H9 (cell line): Measurements from ENCODE around the gene GPR137. TPM values are rescaled to one million over a fixed set of nuclear protein-coding genes. Genes with fewer than 3 reads are reported as not detected.

Source experiments
- DNase-seq: peaks from one replicate; pipeline ENCODE4 v3.0.0-alpha.2; 2017
- H2AFZ ChIP-seq: one replicate; pipeline ENCODE4 v1.6.1; 2013; ENCODE audit warnings: mild to moderate bottlenecking, low read length, control low read depth, moderate library complexity
- H2AK5ac ChIP-seq: 2 replicates; pipeline ENCODE4 v1.6.1; 2013; ENCODE audit warnings: low read length, control low read depth, mixed read lengths; ENCODE audit not compliant: insufficient read length
- H2BK120ac ChIP-seq: one replicate; pipeline ENCODE4 v1.6.1; 2013; ENCODE audit warnings: low read depth, mild to moderate bottlenecking, low read length, control low read depth, inconsistent platforms; ENCODE audit not compliant: poor library complexity, severe bottlenecking
- H2BK12ac ChIP-seq: 2 replicates; pipeline ENCODE4 v1.6.1; 2013; ENCODE audit warnings: low read length, control low read depth, mixed read lengths, low read depth; ENCODE audit not compliant: insufficient read length
- H2BK15ac ChIP-seq: 2 replicates; pipeline ENCODE4 v1.6.1; 2013; ENCODE audit warnings: low read depth, low read length, control low read depth
- H2BK20ac ChIP-seq: one replicate; pipeline ENCODE4 v1.6.1; 2013; ENCODE audit warnings: low read depth, mild to moderate bottlenecking, low read length, control low read depth, inconsistent platforms; ENCODE audit not compliant: poor library complexity, severe bottlenecking
- H2BK5ac ChIP-seq: 2 replicates; pipeline ENCODE4 v1.6.1; 2013; ENCODE audit warnings: low read length, control low read depth, mixed read lengths; ENCODE audit not compliant: insufficient read length
- H3K14ac ChIP-seq: 2 replicates; pipeline ENCODE4 v1.6.1; 2013; ENCODE audit warnings: low read length, control low read depth; ENCODE audit not compliant: insufficient read depth
- H3K18ac ChIP-seq: 2 replicates; pipeline ENCODE4 v1.6.1; 2013; ENCODE audit warnings: low read depth, mild to moderate bottlenecking, mixed read lengths, low read length, control low read depth; ENCODE audit not compliant: insufficient read length
- H3K23ac ChIP-seq: 2 replicates; pipeline ENCODE4 v1.6.1; 2013; ENCODE audit warnings: low read length, control low read depth, mixed read lengths, low read depth; ENCODE audit not compliant: insufficient read length
- H3K23me2 ChIP-seq: 2 replicates; pipeline ENCODE4 v1.6.1; 2013; ENCODE audit warnings: low read depth, mild to moderate bottlenecking, mixed read lengths, low read length, control low read depth; ENCODE audit not compliant: insufficient read length, poor library complexity, severe bottlenecking
- H3K27ac ChIP-seq: 2 replicates; pipeline ENCODE4 v1.5.1; 2013; ENCODE audit warnings: low read length, control low read depth, mixed read lengths, low read depth; ENCODE audit not compliant: insufficient read length
- H3K27me3 ChIP-seq: 2 replicates; pipeline ENCODE4 v1.6.1; 2013; ENCODE audit warnings: low read length, control low read depth, inconsistent platforms; ENCODE audit not compliant: insufficient read depth
- H3K4ac ChIP-seq: 2 replicates; pipeline ENCODE4 v1.6.1; 2013; ENCODE audit warnings: low read depth, mild to moderate bottlenecking, control low read depth, inconsistent platforms, low read length, moderate library complexity
- H3K4me1 ChIP-seq: 2 replicates; pipeline ENCODE4 v1.6.1; 2013; ENCODE audit warnings: low read length, control low read depth, inconsistent platforms; ENCODE audit not compliant: insufficient read depth
- H3K4me2 ChIP-seq: 2 replicates; pipeline ENCODE4 v1.6.1; 2013; ENCODE audit warnings: low read length, control low read depth, mixed read lengths; ENCODE audit not compliant: insufficient read length, insufficient read depth
- H3K56ac ChIP-seq: 2 replicates; pipeline ENCODE4 v1.6.1; 2013; ENCODE audit warnings: low read depth, mild to moderate bottlenecking, mixed read lengths, low read length, control low read depth; ENCODE audit not compliant: insufficient read length
- H3K79me1 ChIP-seq: 2 replicates; pipeline ENCODE4 v1.6.1; 2013; ENCODE audit warnings: low read depth, mild to moderate bottlenecking, moderate library complexity, low read length, control low read depth, inconsistent platforms; ENCODE audit not compliant: insufficient read depth, poor library complexity, severe bottlenecking
- H3K79me2 ChIP-seq: 2 replicates; pipeline ENCODE4 v1.6.1; 2013; ENCODE audit warnings: low read length, control low read depth, inconsistent platforms; ENCODE audit not compliant: insufficient read depth
- H3K9ac ChIP-seq: 2 replicates; pipeline ENCODE4 v1.6.1; 2013; ENCODE audit warnings: low read length, control low read depth, mixed read lengths; ENCODE audit not compliant: insufficient read length; ENCODE audit errors: extremely low read depth
- H3K9me3 ChIP-seq: one replicate; pipeline ENCODE4 v1.6.1; 2013; ENCODE audit warnings: low read depth, low read length, inconsistent platforms; ENCODE audit not compliant: control insufficient read depth
- H3T11ph ChIP-seq: one replicate; pipeline ENCODE4 v1.6.1; 2013; ENCODE audit warnings: mild to moderate bottlenecking, low read length, control low read depth, inconsistent platforms
- H4K20me1 ChIP-seq: one replicate; pipeline ENCODE4 v1.6.1; 2013; ENCODE audit not compliant: control insufficient read depth, insufficient read length, insufficient read depth
- H4K5ac ChIP-seq: 2 replicates; pipeline ENCODE4 v1.6.1; 2013; ENCODE audit warnings: low read depth, mild to moderate bottlenecking, mixed read lengths, low read length, control low read depth; ENCODE audit not compliant: insufficient read length
- H4K8ac ChIP-seq: replicated peaks from 2 replicates; pipeline ENCODE4 v1.6.1; 2013; ENCODE audit warnings: low read length, control low read depth, mixed read lengths, low read depth; ENCODE audit not compliant: insufficient read length
- H4K91ac ChIP-seq: 2 replicates; pipeline ENCODE4 v1.6.1; 2013; ENCODE audit warnings: low read depth, mild to moderate bottlenecking, moderate library complexity, mixed read lengths, low read length, control low read depth; ENCODE audit not compliant: insufficient read length
- H3K27ac Mint-ChIP-seq, 3 experiments: 2 replicates in 2 of 3; 3 replicates in 1 of 3; pipeline ENCODE4 v1.8.0; 2020 to 2021; ENCODE audit warnings: mixed read lengths in 3 of 3, mild to moderate bottlenecking in 1 of 3, moderate library complexity in 1 of 3
- H3K27me3 Mint-ChIP-seq: 2 replicates; pipeline ENCODE4 v1.8.0; 2021; ENCODE audit warnings: low read depth, mild to moderate bottlenecking, moderate library complexity, mixed read lengths
- H3K36me3 Mint-ChIP-seq, 3 experiments: 2 replicates in 2 of 3; 3 replicates in 1 of 3; pipeline ENCODE4 v1.8.0; 2020 to 2021; ENCODE audit warnings: low read depth in 3 of 3, mixed read lengths in 3 of 3; ENCODE audit not compliant: insufficient read depth in 1 of 3
- H3K4me1 Mint-ChIP-seq, 2 experiments: 2 replicates each; pipeline ENCODE4 v1.8.0; 2020; ENCODE audit warnings: mixed read lengths in 2 of 2
- H3K4me3 Mint-ChIP-seq, 2 experiments: 2 replicates in 1 of 2; 3 replicates in 1 of 2; pipeline ENCODE4 v1.8.0; 2020 to 2021; ENCODE audit warnings: mild to moderate bottlenecking in 2 of 2, mixed read lengths in 2 of 2, moderate library complexity in 1 of 2
- H3K9me3 Mint-ChIP-seq, 2 experiments: 2 replicates in 1 of 2; 3 replicates in 1 of 2; pipeline ENCODE4 v1.8.0; 2020; ENCODE audit warnings: mild to moderate bottlenecking in 2 of 2, mixed read lengths in 2 of 2, moderate library complexity in 1 of 2
- CTCF ChIP-seq: fragments of 200-600 bp; sonication (generic); conservative IDR thresholded peaks from 3 replicates; pipeline ENCODE4 v1.8.0; 2021; ENCODE audit warnings: antibody characterized with exemption, mild to moderate bottlenecking
- WGBS: extraction: QIAGEN DNeasy Blood & Tissue Kit; methylation state at CpG from one replicate; pipeline ENCODE4 v1.1.7; 2013; ENCODE audit warnings: missing lambda C conversion rate, low lambda C conversion rate, mixed read lengths; ENCODE audit not compliant: insufficient read length; ENCODE audit errors: extremely low coverage; 5-methylcytosine and 5-hydroxymethylcytosine counted together
- total RNA-seq: library from RNA; stranded (reverse); gene quantifications from 2 replicates; pipeline ENCODE4 v1.2.1, GENCODE V29; 2021

Gene GPR137
- total RNA-seq, 1 experiment from 2014 or later: 39.6 TPM

GRCh38 chr11:64304032-64304315 lies 18.3 kb downstream of the GPR137 start:
- Mint-ChIP-seq H3K4me3 (peak overlapping the region; percentile 84 to 91), H3K27me3 (peaks cover 47% of the 10 kb centered on the region), H3K36me3 (peaks cover 3 to 7% (median 6%) of the 10 kb centered on the region in 3 experiments; a peak in 5 of 7 replicates), H3K9me3 (no peaks in the 10 kb centered on the region), H3K27ac (peak overlapping the region in 1 of 3 experiments; percentile 100; a peak in 1 of 7 replicates), H3K4me1 (peaks cover 21 to 22% of the 10 kb centered on the region in 2 experiments)
- Histone ChIP-seq H2BK120ac (no peak overlapping the region), H3K9me3 (no peaks in the 10 kb centered on the region), H2BK20ac (no peak overlapping the region), H2BK12ac (no peak overlapping the region), H3K23me2 (peaks cover 22% of the 10 kb centered on the region), H2BK5ac (no peak overlapping the region), H3K56ac (no peak overlapping the region), H3K4me1 (peaks cover 2% of the 10 kb centered on the region; the same call in 1 of the 2 replicates), H3K9ac (no peak overlapping the region), H2AK5ac (no peak overlapping the region), H3K23ac (no peak overlapping the region), H3K4ac (no peak overlapping the region), H3T11ph (no peak overlapping the region), H3K18ac (no peak overlapping the region), H4K20me1 (no peaks in the 10 kb centered on the region), H4K5ac (no peak overlapping the region), H3K14ac (no peak overlapping the region), H4K8ac (no peak overlapping the region), H3K27ac (no peak overlapping the region), H3K4me2 (peak overlapping the region; percentile 57), H2AFZ (no peak overlapping the region), H2BK15ac (no peak overlapping the region), H3K27me3 (peaks cover 17% of the 10 kb centered on the region), H3K79me2 (peaks cover 3% of the 10 kb centered on the region; the same call in 1 of the 2 replicates), H3K79me1 (peaks cover 5% of the 10 kb centered on the region), H4K91ac (no peak overlapping the region)
- no peak for DNase-seq
- no CpG with 5 or more reads among the region's 5 CpGs for WGBS
- TF ChIP-seq CTCF: no peak
